Measurements from ENCODE around the gene RPL28.
"Not testable (repeated sequence)": the region's sequence is repeated elsewhere in the genome, so short reads cannot be mapped to it uniquely, and the experiment has no call there.

The RPL28 gene

DNA sequence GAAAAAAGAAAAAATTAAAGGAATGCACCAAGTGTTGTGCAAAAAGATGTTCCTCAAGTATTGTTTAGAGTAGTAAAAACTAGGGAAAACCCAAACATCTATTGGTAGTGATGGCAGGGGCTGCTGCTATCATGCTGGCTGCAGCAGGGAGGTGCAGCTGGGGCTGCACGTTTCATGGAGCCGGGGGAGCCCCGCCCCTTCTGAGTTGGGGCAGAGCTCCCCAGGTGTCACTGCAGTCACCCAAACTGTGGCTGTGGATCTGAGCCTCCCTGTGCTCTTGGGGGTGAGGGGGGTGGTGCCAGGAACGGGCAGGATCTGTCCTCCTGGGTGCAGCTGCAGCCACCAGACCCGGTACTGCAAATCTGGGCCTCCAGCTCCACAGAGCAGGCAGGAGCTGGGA lies 33.4 kb downstream of the RPL28 start:
- no peak for DNase-seq (ENCODE audit: low spot score)
- TF ChIP-seq, protein P1, sequence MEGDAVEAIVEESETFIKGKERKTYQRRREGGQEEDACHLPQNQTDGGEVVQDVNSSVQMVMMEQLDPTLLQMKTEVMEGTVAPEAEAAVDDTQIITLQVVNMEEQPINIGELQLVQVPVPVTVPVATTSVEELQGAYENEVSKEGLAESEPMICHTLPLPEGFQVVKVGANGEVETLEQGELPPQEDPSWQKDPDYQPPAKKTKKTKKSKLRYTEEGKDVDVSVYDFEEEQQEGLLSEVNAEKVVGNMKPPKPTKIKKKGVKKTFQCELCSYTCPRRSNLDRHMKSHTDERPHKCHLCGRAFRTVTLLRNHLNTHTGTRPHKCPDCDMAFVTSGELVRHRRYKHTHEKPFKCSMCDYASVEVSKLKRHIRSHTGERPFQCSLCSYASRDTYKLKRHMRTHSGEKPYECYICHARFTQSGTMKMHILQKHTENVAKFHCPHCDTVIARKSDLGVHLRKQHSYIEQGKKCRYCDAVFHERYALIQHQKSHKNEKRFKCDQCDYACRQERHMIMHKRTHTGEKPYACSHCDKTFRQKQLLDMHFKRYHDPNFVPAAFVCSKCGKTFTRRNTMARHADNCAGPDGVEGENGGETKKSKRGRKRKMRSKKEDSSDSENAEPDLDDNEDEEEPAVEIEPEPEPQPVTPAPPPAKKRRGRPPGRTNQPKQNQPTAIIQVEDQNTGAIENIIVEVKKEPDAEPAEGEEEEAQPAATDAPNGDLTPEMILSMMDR (IDR thresholded peaks at IDR 0.05; ENCODE audit: extremely low read depth, missing control alignments) = no peak

DNA sequence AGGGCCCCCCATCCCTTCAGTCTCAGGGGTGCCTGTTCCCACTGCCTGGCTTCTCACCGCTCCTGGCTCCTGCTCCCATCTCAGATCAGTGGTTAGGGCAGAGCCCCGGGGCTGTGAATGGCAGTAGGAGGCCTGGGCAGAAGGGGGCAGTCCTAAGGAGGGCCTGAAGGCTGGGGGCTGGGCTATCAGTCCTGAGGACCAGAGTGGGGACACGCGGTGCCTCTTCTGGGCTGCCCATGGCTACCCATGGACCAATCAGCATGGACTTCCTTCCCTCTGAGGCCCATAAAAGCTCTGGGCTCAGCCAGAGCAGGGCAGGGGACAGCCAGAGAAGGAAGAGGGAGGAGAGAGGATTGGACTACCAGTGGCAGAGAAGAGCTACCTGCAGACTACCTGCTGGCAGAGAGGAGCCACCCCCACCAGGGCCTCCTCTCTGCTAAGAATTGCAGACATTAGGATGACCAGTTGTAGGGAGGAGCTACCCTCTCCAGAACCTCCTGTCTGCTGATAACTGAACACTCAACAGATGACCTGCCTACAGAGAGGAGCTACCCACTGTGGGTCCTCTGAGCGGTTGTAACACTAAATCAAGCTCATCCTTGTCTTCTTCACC lies 34.0 kb downstream of the RPL28 start:
- DNase-seq (ENCODE audit: low spot score) = no peak
- TF ChIP-seq, protein P1 (IDR thresholded peaks at IDR 0.05; ENCODE audit: extremely low read depth, missing control alignments) = no peak

DNA sequence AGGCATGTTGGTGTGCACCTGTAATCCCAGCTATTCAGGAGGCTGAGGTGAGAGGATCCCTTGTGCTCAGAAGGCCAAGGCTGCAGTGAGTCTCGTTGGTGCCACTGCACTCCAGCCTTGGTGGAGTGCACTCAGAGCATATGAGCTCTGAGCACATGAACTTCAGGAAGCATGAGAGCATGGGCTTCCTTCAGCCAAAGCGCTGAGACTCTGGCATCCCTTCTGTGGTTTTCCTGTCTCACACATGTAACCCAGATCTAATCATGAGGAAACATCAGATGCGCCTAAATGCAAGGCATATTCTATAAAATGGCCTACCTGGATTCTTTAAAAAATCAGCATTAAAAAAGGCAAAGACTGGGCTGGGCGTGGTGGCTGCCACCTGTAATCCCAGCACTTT lies 35.5 kb downstream of the RPL28 start:
- DNase-seq (ENCODE audit: low spot score) = not testable (repeated sequence)

DNA sequence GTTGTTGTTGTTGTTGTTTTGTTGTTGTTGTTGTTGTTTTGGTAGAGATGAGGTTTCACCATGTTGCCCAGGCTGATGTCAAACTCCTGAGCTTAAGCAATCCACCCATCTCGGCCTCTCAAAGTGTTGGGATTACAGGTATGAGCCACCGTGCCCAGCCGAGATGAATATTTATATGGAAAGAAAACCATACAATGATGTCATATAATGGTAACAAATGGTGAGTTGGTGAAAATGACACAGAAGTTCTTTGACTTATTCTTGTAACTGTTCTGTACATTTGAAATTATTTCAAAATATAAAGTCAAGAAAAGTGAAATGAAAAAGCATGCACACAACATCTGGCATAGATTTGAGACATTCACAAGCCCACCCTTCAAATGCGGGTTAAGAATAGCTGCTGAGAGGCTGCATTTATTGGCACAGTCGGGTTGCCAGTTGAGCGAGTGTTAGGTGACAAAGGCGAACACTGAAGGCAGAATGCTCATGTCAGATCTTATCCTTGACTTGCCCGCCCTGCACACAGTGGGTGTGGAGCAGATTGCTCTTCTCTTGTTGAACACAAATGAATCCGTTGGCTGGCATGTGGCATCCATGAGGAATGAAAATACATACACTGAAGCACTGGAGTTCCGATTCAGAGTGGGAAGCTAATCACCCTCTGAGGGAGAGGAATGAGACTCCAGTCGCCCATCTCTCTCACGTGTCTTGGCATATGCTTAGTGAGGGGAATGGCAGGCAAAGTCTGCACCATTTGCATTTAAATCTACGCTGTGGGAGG lies 37.7 kb downstream of the RPL28 start:
- TF ChIP-seq, protein P1 (IDR thresholded peaks at IDR 0.05; ENCODE audit: extremely low read depth, missing control alignments) = no peak
- DNase-seq (ENCODE audit: low spot score) = no peak

DNA sequence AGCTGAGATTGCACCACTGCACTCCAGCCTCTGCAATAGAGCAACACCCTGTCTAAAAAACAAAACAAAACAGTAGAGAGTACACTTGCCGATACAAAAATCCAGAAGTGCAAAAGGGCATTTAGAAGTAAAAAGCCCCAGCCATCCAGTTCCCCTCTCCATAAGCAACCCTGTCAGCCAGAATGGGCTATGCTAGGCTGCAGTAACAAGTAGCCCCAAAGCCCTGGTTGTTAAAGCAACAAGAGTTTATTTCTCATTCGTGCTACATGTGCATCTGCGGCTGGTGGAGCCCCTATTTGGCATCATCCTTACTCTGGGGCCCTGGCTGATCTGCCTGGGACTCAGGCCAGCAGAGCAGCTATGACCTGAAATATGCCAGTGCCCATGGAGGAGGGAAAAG lies 38.8 kb downstream of the RPL28 start:
- no peak for DNase-seq (ENCODE audit: low spot score)
- TF ChIP-seq, protein P1 (IDR thresholded peaks at IDR 0.05; ENCODE audit: extremely low read depth, missing control alignments) = no peak

DNA sequence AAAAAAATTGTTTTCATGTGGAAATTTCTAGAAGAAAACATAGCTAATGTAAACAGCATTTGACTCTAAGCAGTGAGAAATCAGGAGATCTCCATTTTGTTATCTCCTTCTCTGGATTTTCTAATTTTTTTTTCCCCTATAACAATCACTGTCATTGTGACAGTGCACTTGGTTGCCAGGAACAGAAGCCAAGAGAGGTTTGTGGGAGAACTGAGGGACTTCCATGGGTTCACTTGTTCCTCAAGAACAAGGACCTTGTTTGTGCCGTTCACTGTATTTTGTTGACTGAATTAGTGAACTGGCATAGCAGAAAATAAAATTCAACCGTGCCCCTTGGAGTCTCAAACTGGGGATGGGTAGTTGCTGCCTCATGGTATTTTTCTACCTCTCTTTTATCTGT lies 40.3 kb downstream of the RPL28 start:
- no peak for DNase-seq (ENCODE audit: low spot score)
- TF ChIP-seq, protein P1 (IDR thresholded peaks at IDR 0.05; ENCODE audit: extremely low read depth, missing control alignments) = no peak

DNA sequence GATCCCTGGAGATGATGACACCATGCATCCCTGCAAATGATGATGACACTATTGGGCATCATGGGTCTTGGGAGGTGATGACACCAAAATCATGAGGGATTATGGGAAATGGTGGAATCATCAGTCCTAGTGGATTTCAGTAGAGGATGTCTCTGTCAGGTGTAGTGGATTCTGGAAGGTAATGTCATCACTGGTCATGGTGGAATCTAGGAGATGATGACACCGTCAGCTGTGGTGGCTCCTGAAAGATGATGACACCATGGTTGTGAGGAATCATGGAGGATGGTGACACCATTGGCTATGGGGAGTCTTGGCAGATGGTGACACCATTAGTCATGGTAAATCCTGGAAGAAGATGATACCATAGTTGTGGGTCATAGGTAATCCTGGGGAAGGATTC lies 45.5 kb downstream of the RPL28 start:
- TF ChIP-seq, protein P1 (IDR thresholded peaks at IDR 0.05; ENCODE audit: extremely low read depth, missing control alignments) = no peak
- DNase-seq (ENCODE audit: low spot score) = no peak

Data from GM20000 (cell line).